NCI-H1092 (cell line): ENCODE data around the gene CRYGA.
A peak's percentile ranks its signal among the peaks of the same experiment; 100 is the strongest.

ENCODE experiments used
- DNase-seq: peaks from one replicate; lab custom pipeline; 2025; lab: John Stamatoyannopoulos, UW

The CRYGA gene

GRCh38 chr2:208163489-208163888, at the start of gene CRYGA:
CRYGA (minus strand) TSS chr2:208163589; CDS start chr2:208163556, 33 bp downstream.
- no peak for DNase-seq

GRCh38 chr2:208210688-208211451, 47.5 kb upstream of the CRYGA start:
- no peak for DNase-seq

- no peak for DNase-seq
These were observed 45.1 kb upstream of the CRYGA start for GRCh38 chr2:208208335-208209085.

GRCh38 chr2:208207769-208208168, 44.4 kb upstream of the CRYGA start:
- DNase-seq = no peak

- no peak for DNase-seq
These were observed 40.8 kb upstream of the CRYGA start for GRCh38 chr2:208204166-208204565.

GRCh38 chr2:208195531-208195930, 32.1 kb upstream of the CRYGA start:
- no peak for DNase-seq

- no peak for DNase-seq
These were observed 29.3 kb upstream of the CRYGA start for GRCh38 chr2:208192611-208193236.

- DNase-seq = no peak
These were observed 26.6 kb upstream of the CRYGA start, which contains the start of gene C2orf80 for GRCh38 chr2:208189810-208190503. C2orf80 (minus strand) TSS chr2:208190030; CDS start chr2:208186986, 3,044 bp downstream.

GRCh38 chr2:208189069-208189809, 25.9 kb upstream of the CRYGA start:
- DNase-seq = no peak

- DNase-seq = no peak
These were observed 23.5 kb upstream of the CRYGA start for GRCh38 chr2:208186893-208187292.

GRCh38 chr2:208186465-208186864, 23.1 kb upstream of the CRYGA start:
- no peak for DNase-seq

GRCh38 chr2:208183972-208184705, 20.8 kb upstream of the CRYGA start:
- DNase-seq = no peak

- DNase-seq = no peak
These were observed 20.1 kb upstream of the CRYGA start for GRCh38 chr2:208183526-208183925.

GRCh38 chr2:208182835-208183234, 19.4 kb upstream of the CRYGA start:
- no peak for DNase-seq

- no peak for DNase-seq
These were observed 15.7 kb upstream of the CRYGA start for GRCh38 chr2:208179028-208179609.

- DNase-seq = no peak
These were observed 12.4 kb upstream of the CRYGA start for GRCh38 chr2:208175840-208176153.

- peak; percentile 37 for DNase-seq
These were observed 11.9 kb upstream of the CRYGA start for GRCh38 chr2:208175069-208175839.

GRCh38 chr2:208174144-208174543, 10.8 kb upstream of the CRYGA start:
- no peak for DNase-seq

GRCh38 chr2:208172125-208172524, 8.7 kb upstream of the CRYGA start:
- no peak for DNase-seq
